HepG2 (cell line): ENCODE measurements around the gene SGTB. TPM values are rescaled to one million over a fixed set of nuclear protein-coding genes. Genes with fewer than 3 reads are reported as not detected.
A peak's percentile ranks its signal among the peaks of the same experiment; 100 is the strongest.

Experiments
- FOXA1 ChIP-seq, 2 experiments: fragments of 450-650 bp in 1 of 2; sonication (generic) in 1 of 2; formaldehyde crosslinking in 1 of 2; IDR thresholded peaks; 2 replicates each; pipeline versions ENCODE4 v1.4.0 to v1.6.1; 2016 to 2020; ENCODE audit warnings: missing genetic modification reagents in 1 of 2
- KLF16 ChIP-seq, 2 experiments: sonication (generic) in 1 of 2; formaldehyde crosslinking in 1 of 2; IDR thresholded peaks; 2 replicates each; pipeline versions ENCODE4 v1.6.1 to v1.8.0; 2016 to 2023; ENCODE audit warnings: missing genetic modification reagents in 2 of 2, missing compliant biosample characterization in 1 of 2
- MED1 ChIP-seq: sonication (generic); formaldehyde crosslinking; IDR thresholded peaks from 2 replicates; pipeline ENCODE4 v1.4.0; 2020; ENCODE audit warnings: missing genetic modification reagents
- NCOA2 ChIP-seq: sonication (generic); formaldehyde crosslinking; IDR thresholded peaks from 2 replicates; pipeline ENCODE4 v1.8.0; 2022; ENCODE audit warnings: inconsistent platforms
- SALL1 ChIP-seq: sonication (generic); formaldehyde crosslinking; IDR thresholded peaks from 2 replicates; pipeline ENCODE4 v1.8.0; 2022; ENCODE audit warnings: mild to moderate bottlenecking, missing genetic modification reagents
- THAP7 ChIP-seq: sonication (generic); formaldehyde crosslinking; IDR thresholded peaks from 2 replicates; pipeline ENCODE4 v1.8.1; 2023; ENCODE audit warnings: mild to moderate bottlenecking, missing genetic modification reagents
- XBP1 ChIP-seq: sonication (generic); formaldehyde crosslinking; IDR thresholded peaks from 2 replicates; pipeline ENCODE4 v1.5.0; 2020; ENCODE audit warnings: missing genetic modification reagents
- ZBTB21 ChIP-seq: sonication (generic); formaldehyde crosslinking; IDR thresholded peaks from 2 replicates; pipeline ENCODE4 v1.4.0; 2020; ENCODE audit warnings: missing genetic modification reagents
- ZMAT5 ChIP-seq: sonication (generic); formaldehyde crosslinking; IDR thresholded peaks from 2 replicates; pipeline ENCODE4 v1.5.0; 2020; ENCODE audit warnings: mild to moderate bottlenecking, low read depth, missing genetic modification reagents, borderline replicate concordance
- ZNF280D ChIP-seq: sonication (generic); formaldehyde crosslinking; IDR thresholded peaks from 2 replicates; pipeline ENCODE4 v1.5.1; 2020; ENCODE audit warnings: mild to moderate bottlenecking, missing genetic modification reagents
- ZNF34 ChIP-seq: sonication (generic); formaldehyde crosslinking; IDR thresholded peaks from 2 replicates; pipeline ENCODE4 v1.4.0; 2020; ENCODE audit warnings: mild to moderate bottlenecking, missing genetic modification reagents, borderline replicate concordance
- ZNF451 ChIP-seq: sonication (generic); formaldehyde crosslinking; IDR thresholded peaks from 2 replicates; pipeline ENCODE4 v1.5.0; 2020; ENCODE audit warnings: mild to moderate bottlenecking, missing genetic modification reagents
- ZNF547 ChIP-seq: sonication (generic); formaldehyde crosslinking; IDR thresholded peaks from 2 replicates; pipeline ENCODE4 v1.5.1; 2020; ENCODE audit warnings: mild to moderate bottlenecking, missing genetic modification reagents
- ZNF746 ChIP-seq: sonication (generic); formaldehyde crosslinking; IDR thresholded peaks from 2 replicates; pipeline ENCODE4 v1.8.0; 2022; ENCODE audit warnings: mild to moderate bottlenecking, missing genetic modification reagents
- polyA plus RNA-seq, 8 experiments: library from polyadenylated mRNA; depleted of rRNA in 3 of 8; stranded (reverse) in 7 of 8; unstranded in 1 of 8; fragments of >200 nt; fragmentation: Illumina TruSeq in 4 of 8; extraction: Trizol in 4 of 8; gene quantifications; 2 replicates each; pipeline versions ENCODE4 v1.2.1 to v1.2.3, GENCODE V29; 2011 to 2016; ENCODE audit warnings: low read depth in 4 of 8, missing spikeins in 1 of 8, mixed read lengths in 1 of 8; ENCODE audit not compliant: insufficient read depth in 1 of 8
- total RNA-seq, 5 experiments: library from RNA; depleted of rRNA; stranded (reverse); fragments of >200 nt; fragmentation: Illumina TruSeq; extraction: Trizol; gene quantifications; 2 replicates each; pipeline ENCODE4 v1.2.3, GENCODE V29; 2016; ENCODE audit warnings: low read depth in 1 of 5
- TF ChIP-seq, protein P1 (sequence below): sonication (generic); formaldehyde crosslinking; IDR thresholded peaks from 2 replicates; pipeline ENCODE4 v1.5.1; 2020; ENCODE audit warnings: mild to moderate bottlenecking, missing genetic modification reagents, borderline replicate concordance
- TF ChIP-seq, protein P2 (sequence below): sonication (generic); formaldehyde crosslinking; conservative IDR thresholded peaks from 2 replicates; pipeline ENCODE4 v1.8.1; 2023; ENCODE audit warnings: missing genetic modification reagents
- TF ChIP-seq, protein P3 (sequence below): IDR thresholded peaks from 2 replicates; pipeline ENCODE4 v1.6.1; 2016; ENCODE audit warnings: mild to moderate bottlenecking

SGTB gene
- total and polyA plus RNA-seq, 2 of the 13 experiments (the other 11 are each of a cell fraction or from before 2014, with no cell fraction given) = 5.2 to 11.2 TPM

GRCh38 chr5:65651144-65651543 lies 70.8 kb downstream of the SGTB start (continued):
- TF ChIP-seq THAP7 (CRISPR knock-in tag) (no peak), SALL1 (CRISPR knock-in tag) (peak; percentile 98), ZNF451 (CRISPR knock-in tag) (no peak), FOXA1 (IDR thresholded peaks at IDR 0.05) (peak; percentile 77), FOXA1 (CRISPR knock-in tag; IDR thresholded peaks at IDR 0.05) (peak; percentile 72), NCOA2 (CRISPR knock-in tag) (peak; percentile 78), ZNF746 (CRISPR knock-in tag) (no peak), XBP1 (CRISPR knock-in tag) (no peak), KLF16 (CRISPR knock-in tag; IDR thresholded peaks at IDR 0.05) (peak in 1 of 2 experiments; percentile 54; a peak in 1 of 4 replicates), MED1 (CRISPR knock-in tag) (peak; percentile 79), ZNF34 (CRISPR knock-in tag) (no peak), ZNF547 (CRISPR knock-in tag) (no peak), ZNF280D (0 out of 2 replicates have a peak, but pooled peaks have one; percentile 37), ZBTB21 (CRISPR knock-in tag) (no peak), ZMAT5 (no peak)
- TF ChIP-seq, protein P1, sequence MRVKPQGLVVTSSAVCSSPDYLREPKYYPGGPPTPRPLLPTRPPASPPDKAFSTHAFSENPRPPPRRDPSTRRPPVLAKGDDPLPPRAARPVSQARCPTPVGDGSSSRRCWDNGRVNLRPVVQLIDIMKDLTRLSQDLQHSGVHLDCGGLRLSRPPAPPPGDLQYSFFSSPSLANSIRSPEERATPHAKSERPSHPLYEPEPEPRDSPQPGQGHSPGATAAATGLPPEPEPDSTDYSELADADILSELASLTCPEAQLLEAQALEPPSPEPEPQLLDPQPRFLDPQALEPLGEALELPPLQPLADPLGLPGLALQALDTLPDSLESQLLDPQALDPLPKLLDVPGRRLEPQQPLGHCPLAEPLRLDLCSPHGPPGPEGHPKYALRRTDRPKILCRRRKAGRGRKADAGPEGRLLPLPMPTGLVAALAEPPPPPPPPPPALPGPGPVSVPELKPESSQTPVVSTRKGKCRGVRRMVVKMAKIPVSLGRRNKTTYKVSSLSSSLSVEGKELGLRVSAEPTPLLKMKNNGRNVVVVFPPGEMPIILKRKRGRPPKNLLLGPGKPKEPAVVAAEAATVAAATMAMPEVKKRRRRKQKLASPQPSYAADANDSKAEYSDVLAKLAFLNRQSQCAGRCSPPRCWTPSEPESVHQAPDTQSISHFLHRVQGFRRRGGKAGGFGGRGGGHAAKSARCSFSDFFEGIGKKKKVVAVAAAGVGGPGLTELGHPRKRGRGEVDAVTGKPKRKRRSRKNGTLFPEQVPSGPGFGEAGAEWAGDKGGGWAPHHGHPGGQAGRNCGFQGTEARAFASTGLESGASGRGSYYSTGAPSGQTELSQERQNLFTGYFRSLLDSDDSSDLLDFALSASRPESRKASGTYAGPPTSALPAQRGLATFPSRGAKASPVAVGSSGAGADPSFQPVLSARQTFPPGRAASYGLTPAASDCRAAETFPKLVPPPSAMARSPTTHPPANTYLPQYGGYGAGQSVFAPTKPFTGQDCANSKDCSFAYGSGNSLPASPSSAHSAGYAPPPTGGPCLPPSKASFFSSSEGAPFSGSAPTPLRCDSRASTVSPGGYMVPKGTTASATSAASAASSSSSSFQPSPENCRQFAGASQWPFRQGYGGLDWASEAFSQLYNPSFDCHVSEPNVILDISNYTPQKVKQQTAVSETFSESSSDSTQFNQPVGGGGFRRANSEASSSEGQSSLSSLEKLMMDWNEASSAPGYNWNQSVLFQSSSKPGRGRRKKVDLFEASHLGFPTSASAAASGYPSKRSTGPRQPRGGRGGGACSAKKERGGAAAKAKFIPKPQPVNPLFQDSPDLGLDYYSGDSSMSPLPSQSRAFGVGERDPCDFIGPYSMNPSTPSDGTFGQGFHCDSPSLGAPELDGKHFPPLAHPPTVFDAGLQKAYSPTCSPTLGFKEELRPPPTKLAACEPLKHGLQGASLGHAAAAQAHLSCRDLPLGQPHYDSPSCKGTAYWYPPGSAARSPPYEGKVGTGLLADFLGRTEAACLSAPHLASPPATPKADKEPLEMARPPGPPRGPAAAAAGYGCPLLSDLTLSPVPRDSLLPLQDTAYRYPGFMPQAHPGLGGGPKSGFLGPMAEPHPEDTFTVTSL = peak; percentile 45; the same call in 1 of the 2 replicates
- TF ChIP-seq, protein P2, sequence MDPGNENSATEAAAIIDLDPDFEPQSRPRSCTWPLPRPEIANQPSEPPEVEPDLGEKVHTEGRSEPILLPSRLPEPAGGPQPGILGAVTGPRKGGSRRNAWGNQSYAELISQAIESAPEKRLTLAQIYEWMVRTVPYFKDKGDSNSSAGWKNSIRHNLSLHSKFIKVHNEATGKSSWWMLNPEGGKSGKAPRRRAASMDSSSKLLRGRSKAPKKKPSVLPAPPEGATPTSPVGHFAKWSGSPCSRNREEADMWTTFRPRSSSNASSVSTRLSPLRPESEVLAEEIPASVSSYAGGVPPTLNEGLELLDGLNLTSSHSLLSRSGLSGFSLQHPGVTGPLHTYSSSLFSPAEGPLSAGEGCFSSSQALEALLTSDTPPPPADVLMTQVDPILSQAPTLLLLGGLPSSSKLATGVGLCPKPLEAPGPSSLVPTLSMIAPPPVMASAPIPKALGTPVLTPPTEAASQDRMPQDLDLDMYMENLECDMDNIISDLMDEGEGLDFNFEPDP (CRISPR knock-in tag) = no peak
- TF ChIP-seq, protein P3, sequence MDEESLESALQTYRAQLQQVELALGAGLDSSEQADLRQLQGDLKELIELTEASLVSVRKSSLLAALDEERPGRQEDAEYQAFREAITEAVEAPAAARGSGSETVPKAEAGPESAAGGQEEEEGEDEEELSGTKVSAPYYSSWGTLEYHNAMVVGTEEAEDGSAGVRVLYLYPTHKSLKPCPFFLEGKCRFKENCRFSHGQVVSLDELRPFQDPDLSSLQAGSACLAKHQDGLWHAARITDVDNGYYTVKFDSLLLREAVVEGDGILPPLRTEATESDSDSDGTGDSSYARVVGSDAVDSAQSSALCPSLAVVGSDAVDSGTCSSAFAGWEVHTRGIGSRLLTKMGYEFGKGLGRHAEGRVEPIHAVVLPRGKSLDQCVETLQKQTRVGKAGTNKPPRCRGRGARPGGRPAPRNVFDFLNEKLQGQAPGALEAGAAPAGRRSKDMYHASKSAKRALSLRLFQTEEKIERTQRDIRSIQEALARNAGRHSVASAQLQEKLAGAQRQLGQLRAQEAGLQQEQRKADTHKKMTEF (CRISPR knock-in tag) = peak; percentile 66
